Activated naive CD8-positive, alpha-beta T cell treated with anti-CD3 and anti-CD28 coated beads, Interleukin-2, amount 50 U/mL, for 24 hours (primary cell): Measurements from ENCODE around the gene GRIK1.
"Not testable (repeated sequence)": the region's sequence is repeated elsewhere in the genome, so short reads cannot be mapped to it uniquely, and the experiment has no call there.

ENCODE experiments used
- ATAC-seq: fragments of 150-1000 bp; cut with Tn5 transposase; one replicate; pipeline ENCODE4 v1.10.0; 2021
- DNase-seq: peaks from one replicate; pipeline ENCODE4 v3.0.0; 2021
- H3K27ac Mint-ChIP-seq: one replicate; pipeline ENCODE4 v1.8.0; 2021; ENCODE audit warnings: mild to moderate bottlenecking, mixed read lengths
- H3K27me3 Mint-ChIP-seq: one replicate; pipeline ENCODE4 v1.8.0; 2021; ENCODE audit warnings: mixed read lengths
- H3K36me3 Mint-ChIP-seq: one replicate; pipeline ENCODE4 v1.8.0; 2021; ENCODE audit warnings: low read depth, mixed read lengths
- H3K4me1 Mint-ChIP-seq: one replicate; pipeline ENCODE4 v1.8.0; 2021; ENCODE audit warnings: mixed read lengths
- H3K4me3 Mint-ChIP-seq: one replicate; pipeline ENCODE4 v1.8.0; 2021; ENCODE audit warnings: mild to moderate bottlenecking, moderate library complexity, mixed read lengths
- H3K9me3 Mint-ChIP-seq: one replicate; pipeline ENCODE4 v1.8.0; 2021; ENCODE audit warnings: mixed read lengths

Gene GRIK1

DNA sequence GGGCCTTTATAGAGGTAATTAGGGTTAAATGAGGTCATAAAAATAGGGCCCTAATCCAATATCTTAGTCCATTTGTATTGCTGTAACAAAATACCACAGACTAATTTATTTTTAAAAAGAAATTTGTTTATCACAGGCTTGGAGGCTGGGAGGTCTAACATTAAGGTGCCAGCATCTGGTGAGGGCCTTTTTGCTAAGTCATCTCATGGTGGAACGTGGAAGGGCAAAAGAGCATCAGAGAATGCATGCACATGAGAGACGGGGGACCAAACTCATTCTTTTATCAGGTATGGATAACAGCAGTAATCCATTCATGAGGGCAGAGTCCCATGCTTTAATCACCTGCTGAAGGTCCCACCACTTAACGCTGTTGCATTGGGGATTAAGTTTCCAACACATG lies 313.8 kb downstream of the GRIK1 start:
- no peaks in the 10 kb centered on the region for H3K36me3 Mint-ChIP-seq
- no peak for DNase-seq
- H3K27me3 Mint-ChIP-seq, result no peaks in the 10 kb centered on the region
- no peak overlapping the region for H3K27ac Mint-ChIP-seq
- no peaks in the 10 kb centered on the region for H3K9me3 Mint-ChIP-seq
- no peak for ATAC-seq
- H3K4me1 Mint-ChIP-seq, result no peaks in the 10 kb centered on the region
- H3K4me3 Mint-ChIP-seq, result no peak overlapping the region

- Mint-ChIP-seq H3K27me3 (no peaks in the 10 kb centered on the region), H3K4me1 (no peaks in the 10 kb centered on the region), H3K4me3 (no peak overlapping the region), H3K36me3 (no peaks in the 10 kb centered on the region), H3K27ac (no peak overlapping the region), H3K9me3 (no peaks in the 10 kb centered on the region)
- no peak for DNase-seq
- no peak for ATAC-seq
Measured at GRCh38 chr21:29624776-29625175, 315.0 kb downstream of the GRIK1 start.

DNA sequence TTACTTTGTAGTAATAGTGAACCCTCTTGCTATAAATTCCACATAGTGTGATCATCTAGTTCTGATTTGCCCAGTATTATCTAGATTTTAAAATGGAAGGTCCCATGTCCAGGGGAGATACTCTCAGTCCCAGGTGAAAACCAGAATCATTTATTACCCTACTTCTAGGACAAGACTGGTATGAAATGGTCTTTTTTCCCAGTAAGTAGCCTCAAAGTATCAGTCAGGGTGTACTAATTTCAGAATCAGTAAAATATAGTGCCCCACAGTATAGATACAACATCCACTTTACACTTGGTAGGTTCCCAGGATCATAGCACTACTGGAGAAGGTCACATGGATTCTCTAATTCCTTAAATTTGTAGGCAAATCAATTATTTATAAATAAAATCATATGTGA lies 318.3 kb downstream of the GRIK1 start:
- ATAC-seq (no peak), DNase-seq (no peak)
- Mint-ChIP-seq H3K27ac (no peak overlapping the region), H3K36me3 (no peaks in the 10 kb centered on the region), H3K27me3 (no peaks in the 10 kb centered on the region), H3K9me3 (peaks cover 8% of the 10 kb centered on the region), H3K4me3 (no peak overlapping the region), H3K4me1 (no peaks in the 10 kb centered on the region)

DNA sequence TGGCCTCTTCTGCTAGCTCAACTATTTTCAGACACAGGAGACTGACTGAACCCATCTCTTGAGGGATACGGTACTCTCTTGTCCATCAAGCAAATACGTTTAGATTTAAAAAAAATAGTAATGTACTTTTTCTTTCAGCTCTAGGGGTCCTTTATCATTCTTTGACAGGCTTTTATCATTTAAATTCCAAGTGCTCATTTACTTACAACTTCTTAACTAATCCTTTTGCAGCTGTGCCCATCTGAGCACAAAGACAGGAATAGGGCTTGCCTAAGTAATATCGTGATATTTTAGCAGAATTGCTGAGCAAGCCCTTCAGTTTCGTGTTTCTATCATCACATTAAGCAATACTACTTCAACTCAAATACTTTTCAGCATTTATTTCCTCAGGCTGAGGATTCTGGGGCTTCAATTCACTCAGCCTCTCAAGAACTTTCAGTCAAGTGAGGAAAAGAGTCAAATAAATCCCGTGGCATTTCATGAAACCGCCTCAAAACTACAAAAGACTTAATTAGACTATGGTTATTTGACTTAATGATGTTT lies 323.5 kb downstream of the GRIK1 start:
- Mint-ChIP-seq H3K36me3 (no peaks in the 10 kb centered on the region), H3K27ac (no peak overlapping the region), H3K9me3 (peaks cover 8% of the 10 kb centered on the region), H3K27me3 (no peaks in the 10 kb centered on the region), H3K4me3 (no peak overlapping the region), H3K4me1 (no peaks in the 10 kb centered on the region)
- ATAC-seq (no peak), DNase-seq (no peak)

GRCh38 chr21:29613877-29614276 lies 325.9 kb downstream of the GRIK1 start:
- H3K9me3 Mint-ChIP-seq, result peaks cover 8% of the 10 kb centered on the region
- H3K27ac Mint-ChIP-seq, result no peak overlapping the region
- ATAC-seq (no peak), DNase-seq (no peak)
- H3K36me3 Mint-ChIP-seq, result no peaks in the 10 kb centered on the region
- H3K4me3 Mint-ChIP-seq, result no peak overlapping the region
- H3K4me1 Mint-ChIP-seq, result no peaks in the 10 kb centered on the region
- no peaks in the 10 kb centered on the region for H3K27me3 Mint-ChIP-seq

DNA sequence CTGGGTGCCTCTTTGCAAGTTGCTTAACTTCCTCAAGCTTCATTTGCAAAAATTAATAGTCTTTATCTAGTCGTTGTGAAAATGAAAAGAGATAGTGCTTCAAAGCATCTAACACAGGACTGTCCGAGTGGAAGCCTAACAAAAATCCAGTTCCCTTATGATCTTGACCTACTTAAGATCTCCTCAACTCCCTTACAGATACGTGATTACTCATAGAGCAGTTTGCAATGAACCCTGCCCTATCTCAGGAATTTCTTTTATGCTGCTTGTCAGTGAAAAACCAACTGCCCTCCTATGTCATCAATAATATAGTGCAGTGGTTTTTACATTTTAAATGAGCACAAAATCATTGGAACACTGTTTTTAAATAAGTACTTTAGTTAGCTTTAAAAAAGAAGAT lies 326.8 kb downstream of the GRIK1 start:
- ATAC-seq (no peak), DNase-seq (no peak)
- no peaks in the 10 kb centered on the region for H3K4me1 Mint-ChIP-seq
- H3K27ac Mint-ChIP-seq, result no peak overlapping the region
- no peak overlapping the region for H3K4me3 Mint-ChIP-seq
- no peaks in the 10 kb centered on the region for H3K36me3 Mint-ChIP-seq
- no peaks in the 10 kb centered on the region for H3K27me3 Mint-ChIP-seq
- H3K9me3 Mint-ChIP-seq, result peaks cover 3% of the 10 kb centered on the region

GRCh38 chr21:29610779-29611360 lies 328.9 kb downstream of the GRIK1 start:
- DNase-seq (no peak), ATAC-seq (no peak)
- Mint-ChIP-seq H3K4me3 (no peak overlapping the region), H3K9me3 (no peaks in the 10 kb centered on the region), H3K27me3 (no peaks in the 10 kb centered on the region), H3K27ac (no peak overlapping the region), H3K4me1 (no peaks in the 10 kb centered on the region), H3K36me3 (no peaks in the 10 kb centered on the region)

DNA sequence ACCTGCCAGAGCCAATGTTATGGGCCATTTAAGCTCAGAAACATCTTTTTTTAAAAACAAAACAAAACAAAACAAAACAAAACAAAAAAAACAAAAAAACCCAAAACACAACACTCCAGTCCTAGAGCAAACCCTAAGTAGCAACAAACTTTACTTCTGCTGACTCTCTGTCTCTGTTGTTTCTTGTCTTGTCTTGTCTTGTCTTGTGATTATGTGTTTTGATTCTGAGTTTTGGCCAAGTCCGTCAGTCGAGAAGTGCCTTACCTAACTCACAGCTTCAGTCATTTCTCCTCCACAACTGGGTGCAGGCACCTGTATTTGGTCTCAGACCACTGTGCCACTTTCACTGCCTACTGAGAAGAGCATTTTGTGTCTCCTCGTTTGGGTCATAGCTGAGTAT lies 333.2 kb downstream of the GRIK1 start:
- Mint-ChIP-seq H3K4me1 (no peaks in the 10 kb centered on the region), H3K4me3 (no peak overlapping the region), H3K9me3 (no peaks in the 10 kb centered on the region), H3K36me3 (peaks cover 1% of the 10 kb centered on the region), H3K27me3 (no peaks in the 10 kb centered on the region), H3K27ac (no peak overlapping the region)
- no peak for DNase-seq
- no peak for ATAC-seq

- ATAC-seq, H3K9me3 Mint-ChIP-seq, H3K36me3 Mint-ChIP-seq, H3K27me3 Mint-ChIP-seq, H3K4me3 Mint-ChIP-seq, H3K4me1 Mint-ChIP-seq, DNase-seq, H3K27ac Mint-ChIP-seq: not testable (repeated sequence)
Measured at GRCh38 chr21:29605219-29605618, 334.6 kb downstream of the GRIK1 start.

DNA sequence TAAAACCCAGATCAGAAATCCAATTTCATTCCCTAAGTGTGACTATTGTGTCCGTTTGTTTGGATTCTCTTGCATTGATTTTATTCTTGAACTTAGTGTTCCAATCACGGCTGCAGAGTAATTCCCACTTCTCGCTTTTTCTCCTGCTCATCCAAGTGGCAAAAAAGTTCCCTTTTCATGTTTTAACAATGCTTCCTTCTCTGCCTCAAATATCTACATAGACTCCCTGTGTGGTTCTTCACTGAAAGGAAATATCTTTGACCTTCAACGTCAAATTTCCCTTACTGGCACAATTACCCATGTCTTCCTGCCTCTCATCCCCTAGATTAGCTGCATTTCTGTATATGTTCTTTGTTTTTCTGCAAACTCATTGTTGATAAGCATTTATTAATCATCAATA lies 335.7 kb downstream of the GRIK1 start:
- H3K27me3 Mint-ChIP-seq, result no peaks in the 10 kb centered on the region
- H3K36me3 Mint-ChIP-seq, result peaks cover 1% of the 10 kb centered on the region
- DNase-seq (no peak), ATAC-seq (no peak)
- H3K4me1 Mint-ChIP-seq, result no peaks in the 10 kb centered on the region
- no peak overlapping the region for H3K27ac Mint-ChIP-seq
- no peaks in the 10 kb centered on the region for H3K9me3 Mint-ChIP-seq
- H3K4me3 Mint-ChIP-seq, result no peak overlapping the region

- no peak overlapping the region for H3K27ac Mint-ChIP-seq
- H3K36me3 Mint-ChIP-seq, result peaks cover 3% of the 10 kb centered on the region
- H3K27me3 Mint-ChIP-seq, result no peaks in the 10 kb centered on the region
- no peaks in the 10 kb centered on the region for H3K9me3 Mint-ChIP-seq
- H3K4me3 Mint-ChIP-seq, result no peak overlapping the region
- DNase-seq (no peak), ATAC-seq (no peak)
- no peaks in the 10 kb centered on the region for H3K4me1 Mint-ChIP-seq
Measured at GRCh38 chr21:29601047-29601446, 338.7 kb downstream of the GRIK1 start.

DNA sequence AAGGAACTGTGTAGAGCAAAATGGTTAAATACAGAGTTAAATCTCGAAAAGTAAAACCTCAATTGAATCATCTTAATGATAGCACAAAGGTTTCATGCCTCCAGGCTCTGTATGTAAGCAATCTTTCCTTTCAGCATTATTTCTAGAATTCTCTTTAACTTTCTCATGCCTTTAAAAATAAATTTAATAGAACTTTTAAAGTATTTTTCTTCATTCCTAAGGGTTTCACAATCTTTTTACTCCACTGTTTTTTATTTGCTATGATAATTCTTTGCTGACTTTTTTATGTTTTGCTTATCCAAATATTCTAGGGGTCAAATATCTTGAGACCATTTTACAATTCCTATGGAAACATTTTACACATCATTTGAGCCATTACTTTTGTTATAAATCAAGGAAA lies 353.1 kb downstream of the GRIK1 start:
- H3K27me3 Mint-ChIP-seq, result peaks cover 5% of the 10 kb centered on the region
- H3K4me3 Mint-ChIP-seq, result no peak overlapping the region
- H3K27ac Mint-ChIP-seq, result no peak overlapping the region
- no peaks in the 10 kb centered on the region for H3K36me3 Mint-ChIP-seq
- H3K4me1 Mint-ChIP-seq, result no peaks in the 10 kb centered on the region
- ATAC-seq (no peak), DNase-seq (no peak)
- no peaks in the 10 kb centered on the region for H3K9me3 Mint-ChIP-seq

DNA sequence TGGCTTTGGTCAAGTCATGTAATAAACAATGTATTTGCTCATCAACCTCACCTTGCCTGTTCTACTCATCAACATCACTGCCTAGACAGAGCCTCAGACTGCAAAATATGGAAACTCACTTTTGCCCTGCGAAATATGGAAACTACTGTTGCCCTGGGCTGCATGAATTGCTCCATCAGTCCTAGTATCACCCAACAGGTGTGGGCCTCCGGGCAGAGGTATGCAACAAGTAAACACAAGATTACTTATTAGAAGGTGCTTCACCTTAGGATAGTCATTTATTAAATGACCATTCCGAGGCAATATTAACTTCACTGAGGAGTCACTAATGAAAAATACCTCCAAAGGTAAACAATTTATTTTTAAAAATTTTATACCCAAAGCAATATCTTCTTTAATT lies 354.3 kb downstream of the GRIK1 start:
- Mint-ChIP-seq H3K27ac (no peak overlapping the region), H3K36me3 (no peaks in the 10 kb centered on the region), H3K4me1 (no peaks in the 10 kb centered on the region), H3K4me3 (no peak overlapping the region), H3K27me3 (peaks cover 5% of the 10 kb centered on the region), H3K9me3 (no peaks in the 10 kb centered on the region)
- ATAC-seq (no peak), DNase-seq (no peak)

DNA sequence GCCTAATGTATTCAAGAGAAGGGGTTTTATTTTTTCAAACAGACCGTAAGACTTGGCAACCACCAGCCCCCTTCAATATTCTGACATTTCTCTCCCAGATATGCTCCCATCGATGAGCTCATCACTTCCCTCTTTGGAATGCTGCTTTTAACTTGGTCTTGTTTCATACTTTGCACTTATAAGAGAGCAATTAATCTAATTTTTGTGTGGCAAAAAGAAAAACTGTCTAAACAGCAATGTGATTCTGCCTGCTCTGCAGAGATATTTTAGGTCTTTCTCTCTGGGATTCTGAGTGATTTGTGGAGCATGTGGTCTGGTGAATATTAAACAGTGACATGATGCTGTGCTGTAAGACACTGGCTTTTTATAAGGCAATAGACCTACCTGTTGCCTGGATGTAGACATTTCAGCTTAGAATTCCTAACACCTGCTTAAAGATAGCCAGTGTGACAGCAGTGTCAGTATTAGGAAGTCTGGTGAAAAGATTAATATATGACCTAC lies 356.3 kb downstream of the GRIK1 start:
- no peak overlapping the region for H3K4me3 Mint-ChIP-seq
- ATAC-seq (no peak), DNase-seq (no peak)
- H3K4me1 Mint-ChIP-seq, result no peaks in the 10 kb centered on the region
- H3K27me3 Mint-ChIP-seq, result no peaks in the 10 kb centered on the region
- H3K36me3 Mint-ChIP-seq, result no peaks in the 10 kb centered on the region
- no peak overlapping the region for H3K27ac Mint-ChIP-seq
- H3K9me3 Mint-ChIP-seq, result no peaks in the 10 kb centered on the region

DNA sequence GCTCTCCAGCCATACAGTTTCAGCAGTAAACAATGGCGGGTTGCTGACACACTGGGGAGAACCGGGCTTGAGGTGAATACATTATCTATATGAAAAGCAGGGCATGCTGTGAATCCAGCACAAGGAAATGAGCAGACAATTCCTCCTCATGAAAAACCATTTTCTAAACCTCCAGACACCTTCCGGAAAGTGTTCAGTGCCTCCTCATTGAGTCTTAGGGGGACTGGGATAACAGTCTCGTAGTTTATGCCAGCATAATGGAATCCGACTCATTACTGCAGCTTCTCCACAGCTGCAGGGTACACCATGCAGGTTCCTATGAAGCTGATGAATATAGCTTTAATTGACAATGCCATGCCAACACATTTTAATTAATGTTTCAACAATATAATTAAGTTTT lies 356.9 kb downstream of the GRIK1 start:
- Mint-ChIP-seq H3K27ac (no peak overlapping the region), H3K4me1 (no peaks in the 10 kb centered on the region), H3K9me3 (no peaks in the 10 kb centered on the region), H3K4me3 (no peak overlapping the region), H3K36me3 (no peaks in the 10 kb centered on the region), H3K27me3 (no peaks in the 10 kb centered on the region)
- DNase-seq, result no peak
- ATAC-seq, result no peak

- ATAC-seq (no peak), DNase-seq (no peak)
- no peaks in the 10 kb centered on the region for H3K27me3 Mint-ChIP-seq
- no peaks in the 10 kb centered on the region for H3K36me3 Mint-ChIP-seq
- H3K27ac Mint-ChIP-seq, result no peak overlapping the region
- no peaks in the 10 kb centered on the region for H3K4me1 Mint-ChIP-seq
- H3K9me3 Mint-ChIP-seq, result no peaks in the 10 kb centered on the region
- no peak overlapping the region for H3K4me3 Mint-ChIP-seq
Measured at GRCh38 chr21:29581393-29581792, 358.4 kb downstream of the GRIK1 start.
